Activated CD4-positive, alpha-beta T cell treated with anti-CD3 and anti-CD28 coated beads, Interleukin-2, amount 50 U/mL, for 4 hours (primary cell): Measurements from ENCODE around the gene POU2AF3.
"Not testable (repeated sequence)": the region's sequence is repeated elsewhere in the genome, so short reads cannot be mapped to it uniquely, and the experiment has no call there.

ENCODE experiments used
- DNase-seq, 2 experiments: peaks; one replicate each; pipeline ENCODE4 v3.0.0-alpha.2; 2020

The POU2AF3 gene, protein sequence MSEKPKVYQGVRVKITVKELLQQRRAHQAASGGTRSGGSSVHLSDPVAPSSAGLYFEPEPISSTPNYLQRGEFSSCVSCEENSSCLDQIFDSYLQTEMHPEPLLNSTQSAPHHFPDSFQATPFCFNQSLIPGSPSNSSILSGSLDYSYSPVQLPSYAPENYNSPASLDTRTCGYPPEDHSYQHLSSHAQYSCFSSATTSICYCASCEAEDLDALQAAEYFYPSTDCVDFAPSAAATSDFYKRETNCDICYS

DNA sequence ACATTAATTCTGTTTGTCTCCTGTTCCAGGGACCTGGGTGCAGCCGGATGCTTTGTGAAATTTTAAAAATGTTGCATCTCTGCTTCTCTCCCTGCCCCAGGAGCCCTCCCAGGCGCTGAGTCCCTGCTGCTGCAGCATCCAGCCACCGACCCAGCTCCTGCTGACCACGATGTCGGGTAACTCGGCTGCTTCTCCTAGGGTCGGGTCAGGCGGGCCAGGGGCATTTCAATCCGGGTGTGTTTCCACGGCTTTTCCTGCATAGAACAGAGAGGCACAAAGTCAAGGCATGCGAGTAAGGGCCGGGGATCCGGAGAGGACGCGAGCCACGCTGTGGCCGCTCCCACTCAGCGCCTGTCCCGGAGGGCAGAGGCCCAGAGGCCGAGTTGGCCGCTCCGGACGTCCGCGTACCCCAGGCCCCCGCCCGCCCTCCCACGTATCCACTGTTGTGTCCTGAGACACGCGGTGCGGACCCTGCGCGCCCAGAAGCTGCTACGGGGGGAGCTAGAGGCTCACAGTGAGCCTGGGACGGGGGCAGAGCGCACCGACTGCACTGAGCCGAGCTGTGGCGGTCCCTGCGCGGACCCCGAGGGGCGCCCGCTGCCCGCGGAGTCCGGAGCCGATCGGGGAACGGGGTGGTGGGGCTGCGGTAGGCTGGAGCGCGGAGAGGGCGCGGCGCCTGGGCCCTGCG, at the start of gene POU2AF3:
Gene POU2AF3, plus strand, starts transcription at position 134 of the 688 bp plus-strand sequence. Its CDS starts 36 bp downstream, at position 170.
- DNase-seq: no peak

DNA sequence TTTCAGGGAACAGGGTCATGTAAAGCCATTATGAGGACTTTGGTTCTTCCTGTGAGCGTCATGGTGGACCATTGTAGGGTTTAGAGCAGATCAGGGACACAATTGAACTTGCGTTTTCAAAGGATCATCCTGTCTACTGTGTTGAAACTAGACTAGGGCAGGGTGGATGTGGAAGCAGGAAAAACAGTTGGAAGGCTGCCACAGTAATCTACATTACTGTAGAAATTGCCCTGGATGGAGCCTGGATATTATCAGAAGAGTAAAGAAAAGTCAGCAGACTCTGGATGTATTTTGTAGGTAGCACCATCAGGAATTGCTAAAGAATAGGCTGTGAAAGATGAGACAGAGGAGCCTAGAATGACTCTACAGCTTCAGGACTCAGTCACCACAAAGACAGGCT, 47.4 kb upstream of the POU2AF3 start:
- no peak for DNase-seq

DNA sequence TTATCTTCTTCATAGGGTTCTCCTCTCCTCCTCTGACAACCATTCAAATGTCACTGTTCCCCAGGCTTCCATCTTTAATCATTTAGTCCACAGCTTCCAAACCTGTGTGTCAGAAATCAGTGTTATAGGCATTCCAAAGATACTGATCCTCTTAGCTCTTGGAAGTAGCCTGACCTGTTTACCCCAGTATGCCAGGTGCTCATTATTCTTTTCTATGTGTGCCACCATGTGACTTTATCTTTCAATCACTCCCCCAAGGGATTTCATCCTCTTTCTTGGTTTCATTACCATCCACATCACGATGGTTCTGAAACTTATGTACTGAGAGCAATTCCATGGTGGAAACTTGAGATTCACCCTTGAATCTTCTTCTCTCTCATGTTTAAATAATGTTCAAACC, 45.2 kb upstream of the POU2AF3 start:
- no peak for DNase-seq

DNA sequence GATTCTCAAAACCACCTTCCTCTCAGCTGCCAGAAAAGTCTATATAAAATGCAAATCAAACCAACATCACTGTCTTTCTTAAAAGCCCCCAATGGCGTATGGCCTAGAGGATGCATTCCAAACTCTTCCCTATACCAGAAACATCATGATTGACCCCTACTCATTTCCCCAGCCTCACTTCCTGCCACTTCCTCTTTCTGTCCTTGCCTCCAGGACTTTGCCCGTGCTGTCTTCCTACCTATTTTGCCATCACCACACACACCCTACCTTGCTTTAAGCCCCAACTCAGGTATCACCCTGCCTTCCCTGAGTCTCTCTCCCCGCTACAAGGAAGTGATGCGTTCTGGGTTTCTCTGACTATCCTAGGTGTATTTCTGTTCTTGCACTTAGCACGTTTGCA, 44.7 kb upstream of the POU2AF3 start:
- no peak for DNase-seq

DNA sequence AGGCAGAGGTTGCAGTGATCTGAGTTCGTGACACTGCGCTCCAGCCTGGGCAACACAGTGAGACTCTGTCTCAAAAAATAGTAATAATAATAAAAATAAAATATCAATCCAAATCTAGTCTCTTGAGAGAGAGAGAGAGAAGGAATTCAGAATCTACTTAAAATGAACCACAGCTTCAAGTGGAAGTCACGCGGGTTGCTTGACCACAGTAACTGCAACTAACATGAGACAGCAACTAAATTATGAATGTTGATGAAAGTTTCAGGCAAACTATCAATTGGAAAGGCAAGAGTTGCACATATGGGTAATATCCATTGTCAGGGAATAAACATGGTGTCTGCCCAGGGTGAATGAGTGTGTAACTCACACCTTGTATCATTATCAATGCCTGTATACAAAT, 40.3 kb upstream of the POU2AF3 start:
- no peak for DNase-seq

DNA sequence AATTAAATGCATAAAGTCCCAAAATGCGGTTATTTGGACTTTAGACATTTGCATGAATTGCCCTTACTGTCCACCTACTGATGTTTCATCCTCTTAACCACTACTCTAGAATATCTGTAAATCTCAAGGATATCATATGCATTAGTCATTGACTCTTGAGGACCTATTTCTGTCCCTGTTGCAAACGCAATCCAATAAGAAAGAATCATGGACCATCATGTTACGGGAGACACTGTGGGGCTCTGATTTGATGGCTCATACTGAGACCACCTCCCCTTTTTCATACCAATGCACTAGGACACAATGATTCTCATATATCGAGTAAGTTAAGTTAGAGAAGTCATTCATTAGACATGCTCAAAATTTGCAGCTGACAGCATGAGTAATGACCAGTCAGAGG, 38.5 kb upstream of the POU2AF3 start:
- no peak for DNase-seq

DNA sequence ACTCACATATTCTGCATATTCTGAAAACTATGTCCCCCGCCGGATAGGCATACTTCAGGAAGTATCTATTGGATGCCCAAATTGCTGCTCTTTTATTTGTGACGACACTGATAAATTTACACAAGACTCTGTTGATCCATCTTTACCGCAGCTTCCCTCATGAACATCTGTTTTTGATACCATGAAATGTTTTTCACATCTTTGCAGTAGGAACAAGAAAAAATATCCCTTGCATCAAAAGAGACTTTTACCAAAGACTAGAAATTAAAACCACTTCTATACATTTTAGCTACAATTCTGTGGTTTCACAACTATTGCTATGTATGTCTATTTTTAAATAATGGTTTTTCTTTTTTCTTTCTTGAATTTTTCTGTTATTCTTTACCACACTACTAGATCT, 37.5 kb upstream of the POU2AF3 start:
- DNase-seq: no peak

DNA sequence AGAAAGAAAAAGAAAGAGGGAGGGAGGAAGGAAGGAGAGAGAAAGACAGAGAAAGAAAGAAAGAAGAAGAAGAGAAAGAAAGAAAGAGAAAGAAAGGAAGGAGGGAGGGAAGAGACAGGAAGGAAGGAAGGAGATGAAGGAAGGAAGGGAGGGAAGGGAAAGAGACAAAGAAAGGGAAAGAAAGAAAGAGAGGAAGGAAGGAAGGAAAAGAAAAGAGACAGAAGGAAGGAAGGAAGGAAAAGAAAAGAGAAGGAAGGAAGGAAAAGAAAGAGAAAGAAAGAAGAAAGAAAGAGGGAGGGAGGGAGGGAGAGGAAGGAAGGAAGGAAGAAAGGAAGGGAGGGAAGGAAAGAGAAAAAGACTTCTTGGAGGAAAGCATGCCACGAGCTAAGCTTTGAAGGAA, 33.7 kb upstream of the POU2AF3 start:
- DNase-seq: no peak

DNA sequence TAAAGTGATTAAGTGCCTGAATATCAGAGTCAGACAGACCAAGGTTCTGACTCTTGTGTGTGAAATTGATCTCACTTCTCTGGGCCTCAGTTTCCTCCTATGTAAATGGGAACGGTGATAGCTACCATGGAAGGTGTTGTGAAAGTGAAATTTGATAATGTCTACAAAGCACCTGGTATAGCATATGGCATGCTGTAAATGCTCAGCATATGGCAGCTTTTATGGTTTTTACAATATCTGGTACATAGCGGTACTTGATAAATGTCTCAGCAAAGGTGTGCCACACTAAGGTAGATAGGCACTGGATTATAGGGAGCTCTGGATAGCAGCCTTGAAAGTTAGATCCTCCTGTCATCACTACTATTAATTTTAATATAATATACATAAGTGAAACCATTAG, 32.9 kb upstream of the POU2AF3 start:
- no peak for DNase-seq

DNA sequence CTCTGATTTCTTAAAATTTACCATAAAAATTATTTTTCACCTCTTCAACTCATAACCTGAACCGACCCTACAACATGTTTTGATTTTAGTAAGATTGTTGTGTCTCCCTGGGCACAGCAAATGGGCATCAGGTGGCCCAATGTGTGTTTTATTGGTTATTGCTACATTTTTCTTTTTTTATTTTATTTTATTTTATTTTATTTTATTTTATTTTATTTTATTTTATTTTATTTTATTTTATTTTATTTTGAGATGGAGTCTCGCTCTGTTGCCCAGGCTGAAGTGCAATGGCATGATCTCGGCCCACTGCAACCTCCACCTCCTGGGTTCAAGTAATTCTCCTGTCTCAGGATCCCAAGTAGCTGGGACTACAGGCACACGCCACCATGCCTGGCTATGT, 30.0 kb upstream of the POU2AF3 start:
- DNase-seq: not testable (repeated sequence)

DNA sequence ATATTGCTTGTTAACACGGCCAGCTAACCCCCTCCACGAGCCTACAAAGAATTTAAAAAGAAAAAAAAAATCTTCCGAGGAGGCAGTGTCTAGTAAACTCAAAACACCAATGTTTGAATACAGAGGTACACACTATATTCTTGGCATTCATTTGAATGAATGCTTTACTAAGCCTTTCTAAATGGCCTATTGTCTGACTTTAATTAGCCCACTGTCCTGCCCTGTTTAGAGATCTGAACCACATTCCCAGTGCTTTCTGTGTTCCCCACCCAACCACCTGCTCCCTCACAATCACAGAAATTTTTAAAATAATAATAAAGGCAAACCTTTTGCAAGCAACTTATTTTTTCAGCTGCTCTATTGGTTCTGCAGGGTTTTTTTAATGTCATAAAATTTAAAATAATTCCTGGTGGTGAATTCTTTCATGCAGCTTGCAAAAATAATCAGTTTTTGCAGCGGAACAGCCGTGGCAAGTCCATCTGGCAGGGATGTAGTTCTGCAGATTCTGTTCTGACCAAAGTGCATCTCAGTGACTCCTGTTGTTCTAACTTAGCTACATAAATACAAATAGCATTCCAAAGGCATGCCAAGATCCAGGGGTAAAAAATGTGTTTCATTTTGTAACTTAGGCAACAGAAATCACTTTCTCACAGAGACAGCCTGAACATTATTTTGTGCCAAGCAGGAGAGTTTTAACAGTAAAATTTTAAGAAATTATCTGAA, 29.0 kb upstream of the POU2AF3 start:
- DNase-seq: no peak

DNA sequence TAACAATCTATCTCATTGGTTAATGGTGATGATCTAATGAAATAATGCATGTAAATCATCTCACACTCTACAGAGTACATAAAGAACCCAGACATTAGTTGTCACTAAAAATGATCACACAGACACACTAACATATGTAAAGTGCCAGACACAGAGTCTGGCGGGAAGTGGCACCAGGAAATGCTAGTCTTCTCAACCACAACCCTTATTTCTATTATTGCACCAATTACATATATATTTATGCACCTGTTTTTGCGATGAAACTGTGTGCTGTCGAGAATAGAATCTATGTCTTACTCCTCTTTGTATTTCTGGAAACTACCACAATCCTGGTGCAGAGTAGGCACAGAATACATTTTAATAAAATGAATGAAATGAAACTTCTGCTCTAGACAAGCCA, 25.9 kb upstream of the POU2AF3 start:
- no peak for DNase-seq

DNA sequence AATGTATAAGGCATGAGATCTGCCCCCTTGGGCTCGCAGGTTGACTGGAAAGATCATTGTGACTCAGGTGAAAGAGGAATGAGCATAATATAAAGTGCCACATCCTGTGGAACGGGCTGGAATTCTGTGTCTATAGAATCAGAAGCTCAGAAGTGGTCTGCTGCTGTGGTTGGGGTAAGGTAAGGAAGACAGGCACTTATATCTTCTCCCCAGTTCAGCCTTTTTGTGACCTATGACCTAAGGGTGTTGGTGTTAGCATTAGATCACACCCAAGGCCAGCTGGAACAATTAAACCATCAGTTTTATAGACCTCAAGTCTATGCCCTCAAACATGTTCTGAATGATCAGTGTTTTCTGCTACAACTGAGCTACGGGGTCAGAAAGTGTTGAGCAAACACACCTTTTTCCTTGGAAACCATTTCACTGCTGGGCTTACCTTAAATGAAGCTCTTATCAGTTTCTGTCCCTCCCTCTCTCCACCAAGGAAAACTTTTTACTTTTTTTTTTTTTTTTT, 15.7 kb upstream of the POU2AF3 start:
- no peak for DNase-seq

DNA sequence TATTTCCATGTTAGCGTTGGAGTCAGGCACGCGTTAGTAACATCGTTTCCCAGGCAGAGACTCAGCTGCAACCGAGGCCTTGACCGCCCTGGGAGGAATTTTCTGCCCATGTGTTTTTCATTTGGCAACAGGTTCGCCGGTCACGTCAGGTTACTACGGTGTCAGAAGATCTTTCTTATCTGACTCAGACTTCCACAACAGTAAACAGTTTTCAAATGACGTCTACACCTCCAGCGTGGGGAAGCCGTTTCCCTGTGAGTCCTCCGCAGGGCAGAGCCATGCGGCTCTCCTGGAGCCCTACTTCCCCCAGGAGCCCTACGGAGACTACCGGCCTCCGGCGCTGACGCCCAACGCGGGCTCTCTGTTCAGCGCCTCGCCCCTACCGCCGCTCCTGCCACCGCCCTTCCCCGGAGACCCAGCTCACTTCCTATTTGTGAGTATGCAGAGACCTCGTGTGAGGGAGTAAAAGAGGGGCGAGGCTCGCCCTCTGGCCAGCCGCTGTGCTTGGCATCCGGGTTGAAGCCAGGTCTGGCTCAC, 14.3 kb upstream of the POU2AF3 start:
- no peak for DNase-seq

DNA sequence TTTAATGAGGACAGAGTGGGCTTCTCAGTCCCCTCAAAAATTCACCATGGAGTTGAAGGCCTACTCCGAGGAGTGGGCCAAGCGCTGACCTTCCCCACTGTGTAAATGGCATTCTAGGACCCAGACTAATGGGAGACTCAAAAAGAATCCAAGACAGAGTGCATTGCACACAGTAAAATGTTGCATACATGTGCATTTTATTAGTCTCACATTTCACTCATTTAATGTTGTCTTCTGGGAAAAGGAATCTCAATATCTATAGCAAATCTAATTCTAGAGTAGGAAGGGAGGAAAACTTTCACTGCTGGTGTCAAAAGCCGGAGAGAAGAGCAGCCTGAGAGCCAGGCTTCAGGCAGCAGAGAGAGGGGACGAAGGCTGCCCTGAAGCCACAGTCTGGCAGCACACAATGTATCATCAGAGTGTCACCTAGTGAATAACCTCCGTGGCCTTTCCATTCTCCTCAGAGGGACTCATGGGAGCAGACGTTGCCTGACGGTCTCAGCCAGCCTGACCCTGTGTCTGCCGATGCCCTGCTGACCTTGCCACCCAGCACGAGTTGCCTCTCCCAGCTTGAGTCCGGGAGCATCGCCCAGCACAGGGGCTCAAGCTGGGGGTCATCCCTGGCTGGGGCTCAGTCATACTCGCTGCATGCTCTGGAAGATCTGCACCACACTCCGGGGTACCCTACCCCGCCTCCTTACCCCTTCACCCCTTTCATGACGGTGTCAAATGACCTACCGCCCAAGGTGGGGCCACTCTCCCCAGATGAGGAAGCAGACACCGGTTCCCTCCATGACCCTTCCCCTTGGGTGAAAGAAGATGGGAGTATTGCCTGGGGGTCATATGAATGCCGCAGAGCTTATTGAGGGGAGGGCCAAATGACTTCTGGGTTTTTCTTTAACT, 12.9 kb upstream of the POU2AF3 start:
- DNase-seq: no peak

DNA sequence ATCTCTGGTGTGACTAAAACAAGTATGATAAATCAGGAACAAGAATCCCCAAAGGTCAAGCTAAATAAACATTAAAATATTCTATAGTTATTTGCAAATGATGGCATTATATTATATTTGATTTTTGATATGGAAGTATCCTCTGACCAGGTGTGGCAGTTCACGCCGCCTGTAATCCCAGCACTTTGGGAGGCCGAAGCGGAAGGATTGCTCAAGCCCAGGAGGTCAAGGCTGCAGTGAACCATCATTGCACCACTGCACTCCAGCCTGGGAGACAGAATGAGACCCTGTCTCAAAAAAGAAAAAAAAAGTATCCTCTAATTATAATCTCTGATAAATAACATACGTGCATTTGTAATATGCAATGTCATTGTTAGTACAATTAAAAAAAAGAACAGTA, 6.6 kb upstream of the POU2AF3 start:
- no peak for DNase-seq

DNA sequence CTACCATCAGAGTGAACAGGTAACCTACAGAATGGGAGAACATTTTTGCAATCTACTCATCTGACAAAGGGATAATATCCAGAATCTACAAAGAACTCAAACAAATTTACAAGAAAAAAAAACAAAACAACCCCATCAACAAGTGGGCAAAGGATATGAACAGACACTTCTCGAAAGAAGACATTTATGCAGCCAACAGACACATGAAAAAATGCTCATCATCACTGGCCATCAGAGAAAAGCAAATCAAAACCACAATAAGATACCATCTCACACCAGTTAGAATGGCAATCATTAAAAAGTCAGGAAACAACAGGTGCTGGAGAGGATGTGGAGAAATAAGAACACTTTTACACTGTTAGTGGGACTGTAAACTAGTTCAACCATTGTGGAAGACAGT, 5.9 kb upstream of the POU2AF3 start:
- not testable (repeated sequence) for DNase-seq

DNA sequence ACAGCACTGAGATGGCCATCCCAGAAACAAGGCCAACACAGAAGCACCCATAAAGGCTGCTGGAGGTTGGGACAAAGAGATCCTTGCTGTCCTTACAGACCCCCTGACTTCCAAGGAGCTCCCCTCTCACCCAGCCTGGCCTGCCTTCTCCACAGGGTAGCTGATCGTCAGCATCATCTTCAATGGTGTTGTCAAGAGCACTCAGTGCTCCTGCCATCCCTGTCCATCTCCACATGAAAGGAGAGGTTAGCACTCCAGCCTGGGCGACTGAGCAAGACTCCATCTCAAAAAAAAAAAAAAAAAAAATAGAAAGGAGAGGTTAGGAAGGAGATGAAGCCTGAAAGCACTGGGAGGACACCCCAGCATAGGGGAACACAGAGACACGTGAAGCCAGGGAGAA, 2.1 kb upstream of the POU2AF3 start:
- no peak for DNase-seq

DNA sequence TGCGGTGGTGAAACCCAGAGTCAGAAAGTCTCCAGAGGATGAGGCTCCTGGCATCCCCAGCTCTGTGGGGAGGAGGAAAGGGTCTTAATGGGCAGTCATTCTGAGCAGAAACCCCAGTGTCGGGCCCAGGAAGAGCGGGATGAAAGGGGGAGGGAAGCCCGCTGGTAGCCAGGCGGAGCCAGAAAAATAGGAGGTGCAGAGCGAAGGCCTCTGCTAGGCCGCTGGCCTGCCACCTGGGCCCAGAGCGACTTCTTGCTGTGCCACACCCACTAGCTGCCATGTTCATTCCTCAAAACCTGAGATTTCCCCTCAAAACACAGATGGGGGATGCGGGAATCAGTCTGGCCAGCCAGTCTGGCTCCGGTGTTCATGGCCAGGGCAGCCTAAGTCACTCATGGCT, 650 bp upstream of the POU2AF3 start:
- no peak for DNase-seq

DNA sequence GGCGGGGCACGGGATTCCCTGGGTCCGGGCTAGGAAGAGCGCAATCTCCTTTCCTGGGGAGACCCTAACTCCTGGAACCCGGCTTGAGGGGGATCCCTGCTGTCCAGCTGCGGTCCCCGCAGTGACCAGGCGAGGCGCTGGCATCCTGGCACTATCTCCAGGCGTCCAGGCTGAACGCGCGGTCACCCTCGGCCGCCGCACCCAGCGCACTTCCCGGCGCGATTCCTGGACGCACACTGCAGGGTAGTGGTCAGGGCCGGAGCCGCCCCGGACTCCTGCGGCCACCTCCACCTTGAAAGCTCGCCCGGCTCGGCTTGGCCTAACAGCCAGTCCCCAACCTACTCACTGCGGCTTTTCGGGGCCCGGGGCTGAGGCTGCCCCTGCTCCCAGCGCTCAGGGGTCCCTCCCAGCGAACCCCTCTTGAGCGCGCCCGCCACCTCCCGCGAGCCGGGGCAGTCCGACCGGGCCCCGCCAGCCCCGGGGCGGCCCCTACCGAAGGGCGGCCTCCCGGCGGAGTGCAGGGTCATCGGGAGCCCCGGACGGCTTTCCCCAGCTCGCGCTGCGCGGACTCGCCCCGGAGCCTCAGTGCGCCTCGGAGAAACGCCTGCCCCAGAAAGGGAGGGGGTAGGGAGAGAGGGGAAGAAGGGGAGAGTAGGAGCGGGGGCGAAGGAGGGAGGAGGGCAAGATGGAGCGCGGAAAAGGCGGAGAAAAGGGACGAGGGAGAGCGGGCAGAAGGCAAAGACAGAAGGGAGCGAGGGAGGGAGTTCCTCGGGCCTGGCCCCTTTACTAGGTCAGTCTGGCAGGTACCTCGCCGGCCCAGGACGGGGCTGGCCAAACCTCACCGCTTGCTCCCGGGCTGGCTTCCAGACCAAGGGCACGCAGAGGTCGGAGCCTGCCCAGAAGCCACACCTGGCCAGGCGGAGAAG, 1.0 kb downstream of the POU2AF3 start:
- DNase-seq: no peak

DNA sequence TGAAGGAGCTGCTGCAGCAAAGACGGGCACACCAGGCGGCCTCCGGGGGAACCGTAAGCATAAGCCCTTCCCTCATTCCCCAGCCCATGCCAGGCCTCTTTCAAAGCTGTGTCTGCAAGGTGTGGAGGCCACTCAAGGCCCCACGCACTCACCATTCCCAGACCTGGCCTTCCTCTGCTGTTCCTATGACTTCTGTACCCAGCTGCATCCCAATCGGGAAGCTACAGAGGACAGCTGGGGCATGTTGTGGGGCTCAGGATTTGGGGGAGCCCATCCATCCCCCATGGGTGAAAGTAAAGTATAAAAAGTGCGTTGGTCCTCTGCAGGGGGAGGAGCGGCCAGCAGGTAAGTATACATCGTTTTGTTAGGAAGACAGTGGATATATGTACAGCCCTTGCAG, 2.2 kb downstream of the POU2AF3 start:
- DNase-seq: no peak
